Measurements from ENCODE around the gene SELL.

DNA sequence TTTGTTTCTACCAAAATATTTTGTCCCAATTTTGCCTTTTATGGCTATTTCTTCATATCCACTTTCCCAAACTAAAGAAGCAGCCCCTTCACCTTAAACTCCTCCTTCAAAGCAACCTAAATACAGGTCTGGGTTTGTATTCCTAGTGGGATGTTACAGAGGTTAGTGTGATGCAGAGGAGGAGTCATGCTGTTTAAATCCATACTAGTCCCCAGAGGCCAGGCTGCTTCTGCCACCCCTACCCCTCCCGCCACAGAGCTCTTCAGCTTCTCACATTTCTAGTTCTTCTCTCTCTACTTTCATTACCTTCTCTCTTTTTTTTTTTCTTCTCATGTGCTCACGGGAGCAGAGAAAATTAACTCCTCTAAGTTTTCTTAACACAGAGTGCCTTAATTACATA is 29.3 kb downstream of the SELL start:
- TF ChIP-seq POLR2A (IDR thresholded peaks at IDR 0.05) = no peak
- TF ChIP-seq, protein P1, sequence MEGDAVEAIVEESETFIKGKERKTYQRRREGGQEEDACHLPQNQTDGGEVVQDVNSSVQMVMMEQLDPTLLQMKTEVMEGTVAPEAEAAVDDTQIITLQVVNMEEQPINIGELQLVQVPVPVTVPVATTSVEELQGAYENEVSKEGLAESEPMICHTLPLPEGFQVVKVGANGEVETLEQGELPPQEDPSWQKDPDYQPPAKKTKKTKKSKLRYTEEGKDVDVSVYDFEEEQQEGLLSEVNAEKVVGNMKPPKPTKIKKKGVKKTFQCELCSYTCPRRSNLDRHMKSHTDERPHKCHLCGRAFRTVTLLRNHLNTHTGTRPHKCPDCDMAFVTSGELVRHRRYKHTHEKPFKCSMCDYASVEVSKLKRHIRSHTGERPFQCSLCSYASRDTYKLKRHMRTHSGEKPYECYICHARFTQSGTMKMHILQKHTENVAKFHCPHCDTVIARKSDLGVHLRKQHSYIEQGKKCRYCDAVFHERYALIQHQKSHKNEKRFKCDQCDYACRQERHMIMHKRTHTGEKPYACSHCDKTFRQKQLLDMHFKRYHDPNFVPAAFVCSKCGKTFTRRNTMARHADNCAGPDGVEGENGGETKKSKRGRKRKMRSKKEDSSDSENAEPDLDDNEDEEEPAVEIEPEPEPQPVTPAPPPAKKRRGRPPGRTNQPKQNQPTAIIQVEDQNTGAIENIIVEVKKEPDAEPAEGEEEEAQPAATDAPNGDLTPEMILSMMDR (IDR thresholded peaks at IDR 0.05) = no peak
